HG03135 (cell line): ENCODE measurements around the gene TMED10.

Source experiments
- ATAC-seq: cut with Tn5 transposase; IDR thresholded peaks from one replicate; pipeline ENCODE4 v1.9.1; 2021; ENCODE audit warnings: mild to moderate bottlenecking, moderate library complexity; ENCODE audit not compliant: unreplicated experiment

The TMED10 gene

DNA sequence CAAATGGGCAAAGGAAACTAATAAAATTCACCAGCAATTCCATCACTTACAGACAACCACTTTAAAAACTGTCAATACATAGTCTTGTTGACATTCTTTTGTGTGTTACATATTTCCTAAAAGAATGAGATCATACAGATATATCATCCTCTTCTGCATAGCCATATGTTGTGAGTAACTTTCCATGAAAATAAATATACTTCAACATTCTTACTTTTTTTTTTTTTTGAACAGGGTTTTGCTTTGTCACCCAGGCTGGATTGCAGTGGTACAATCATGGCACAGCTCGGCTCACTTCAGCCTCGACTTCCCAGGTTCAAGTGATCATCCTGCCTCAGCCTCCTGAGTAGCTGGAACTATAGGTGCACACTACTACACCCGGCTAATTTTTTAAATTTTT is 86.1 kb downstream of the TMED10 start:
- ATAC-seq, result no peak

DNA sequence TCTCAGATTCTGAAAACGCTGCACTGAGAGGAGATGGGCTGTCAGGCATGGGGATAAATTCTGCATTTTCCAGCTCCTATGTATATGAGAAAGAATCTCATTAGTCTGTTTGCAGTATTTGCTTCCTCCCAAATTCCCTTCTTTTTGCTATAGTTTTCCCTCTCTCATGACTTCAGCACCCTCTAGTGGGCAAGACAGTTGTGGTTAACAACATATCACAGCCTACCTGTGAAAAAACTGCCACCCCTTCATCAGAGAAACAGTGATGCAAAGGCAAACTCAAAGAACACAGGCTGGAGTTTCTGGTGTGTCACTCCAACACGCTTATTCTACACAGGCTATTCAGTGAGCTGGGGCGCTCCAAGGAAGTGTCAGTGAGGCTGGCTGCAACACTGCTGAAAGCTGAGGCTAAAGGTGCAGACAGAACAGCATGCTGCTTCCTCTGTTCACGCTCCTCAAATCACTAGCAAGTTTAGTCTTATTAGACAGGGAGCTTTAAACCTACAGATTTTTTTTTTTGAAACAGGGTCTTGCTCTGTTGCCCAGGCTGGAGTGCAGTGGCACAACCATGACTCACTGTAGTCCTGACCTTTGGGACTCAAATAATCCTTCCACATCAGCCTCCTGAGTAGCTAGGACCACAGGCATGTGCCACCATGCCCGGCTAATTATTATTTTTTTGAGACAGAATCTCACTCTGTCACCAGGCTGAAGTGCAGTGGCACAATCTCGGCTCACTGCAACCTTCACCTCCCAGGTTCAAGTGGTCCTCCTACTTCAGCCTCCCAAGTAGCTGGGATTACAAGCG is 87.6 kb downstream of the TMED10 start:
- no peak for ATAC-seq

DNA sequence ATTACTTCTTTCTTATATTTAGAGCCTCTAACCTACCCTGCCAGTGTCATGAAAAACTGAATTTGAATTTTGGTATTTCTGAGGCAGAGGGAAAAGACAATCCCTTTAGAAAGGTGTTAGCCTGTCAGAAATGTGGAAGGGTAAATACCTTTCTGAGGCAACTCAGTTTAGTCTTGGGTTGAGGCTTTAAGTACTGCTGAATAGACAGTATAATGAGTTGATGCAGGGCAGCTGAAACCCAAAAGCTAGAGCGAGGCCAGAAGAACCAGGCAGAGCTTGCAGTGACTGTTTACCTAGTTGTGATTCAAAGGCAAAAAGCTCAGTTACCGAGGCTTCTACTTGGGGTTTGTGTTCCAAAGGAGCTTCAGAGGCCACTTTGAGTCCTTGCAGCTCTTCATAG is 88.3 kb downstream of the TMED10 start:
- ATAC-seq, result no peak

DNA sequence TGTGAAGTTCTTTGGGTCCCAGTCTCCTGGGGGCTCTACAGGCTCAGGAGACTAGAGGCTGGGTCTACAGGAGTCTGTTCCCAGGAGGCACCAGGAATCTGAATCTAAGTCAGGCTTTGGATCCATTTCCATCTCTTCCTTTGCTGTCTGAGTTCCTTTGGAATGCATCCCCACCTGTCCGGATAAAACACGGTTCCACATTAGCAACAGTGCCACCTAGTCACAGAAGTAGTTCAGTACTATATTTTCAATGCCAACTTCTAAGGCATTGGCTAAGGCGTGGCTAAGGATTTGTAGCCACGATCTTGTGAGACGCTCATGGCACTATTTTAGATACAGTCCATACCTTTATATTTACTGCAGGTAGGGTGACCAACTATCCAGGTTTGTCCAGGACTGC is 91.9 kb downstream of the TMED10 start:
- no peak for ATAC-seq

DNA sequence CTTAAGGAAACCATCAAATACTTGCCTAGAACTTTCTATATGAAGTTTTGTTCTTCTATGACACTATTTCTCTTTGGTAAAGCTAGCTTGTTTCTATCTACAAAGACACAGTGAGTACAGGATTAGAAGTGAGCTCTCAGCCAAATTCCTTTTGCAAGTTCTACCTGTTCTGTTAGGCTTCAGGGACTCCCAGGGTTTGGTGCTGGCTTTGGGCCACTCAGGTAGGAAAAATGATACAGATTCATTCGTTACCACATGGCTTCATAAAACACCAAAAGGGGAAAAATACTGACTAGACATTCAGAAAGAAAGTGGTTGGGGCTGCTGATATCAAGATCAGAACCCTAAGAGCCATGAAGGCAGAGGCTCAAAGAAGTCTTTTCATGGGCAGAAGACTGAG is 93.1 kb downstream of the TMED10 start:
- ATAC-seq, result no peak

DNA sequence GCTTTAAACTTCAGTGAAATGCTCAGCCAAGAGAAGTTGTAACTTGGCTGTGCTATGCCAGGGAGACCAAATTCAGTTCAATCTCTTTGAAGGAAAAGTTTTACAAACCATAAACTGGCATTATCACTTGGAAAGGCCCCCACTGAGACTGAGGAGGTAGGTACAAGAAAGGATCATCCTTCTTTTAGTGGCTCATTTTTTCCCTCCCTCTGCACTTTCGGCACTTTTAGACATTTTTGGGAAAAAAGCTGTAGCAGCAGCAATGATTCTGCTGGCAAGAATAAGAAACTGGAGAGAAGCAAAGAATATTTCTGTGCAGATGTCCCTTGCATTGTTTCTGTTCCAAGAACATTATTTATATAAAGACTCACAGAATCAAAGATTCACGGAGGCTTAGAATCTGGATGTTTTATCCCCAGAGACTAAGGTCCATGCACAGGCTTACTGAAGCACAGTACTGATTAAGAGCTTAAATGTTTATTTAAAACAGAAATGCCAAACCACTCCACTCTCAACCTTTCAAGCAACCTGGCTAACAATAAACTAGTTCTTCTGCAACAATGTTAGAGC is 94.7 kb downstream of the TMED10 start:
- no peak for ATAC-seq
